Sigmoid colon (tissue), 4 donors: ENCODE results near the gene USH1C.

Source experiments
- CTCF ChIP-seq, 4 experiments: fragments of 450-650 bp in 3 of 4; fragments of 200-600 bp in 1 of 4; IDR thresholded peaks; one replicate each; pipeline ENCODE4 v1.5.1; 2016 to 2019; ENCODE audit warnings: antibody characterized with exemption in 4 of 4, mild to moderate bottlenecking in 3 of 4, moderate library complexity in 2 of 4
- POLR2A ChIP-seq, 2 donors: fragments of 450-650 bp; IDR thresholded peaks; one replicate each; pipeline ENCODE4 v1.6.1; 2016; ENCODE audit warnings: antibody characterized with exemption in 2 of 2, mild to moderate bottlenecking in 2 of 2, moderate library complexity in 2 of 2
- POLR2AphosphoS5 ChIP-seq, 4 donors: sonication (generic); formaldehyde crosslinking; IDR thresholded peaks; one replicate each; pipeline ENCODE4 v1.6.1; 2017; ENCODE audit warnings: antibody characterized with exemption in 4 of 4

GRCh38 chr11:17585911-17586695 lies 41.9 kb upstream of the USH1C start:
- TF ChIP-seq POLR2A (IDR thresholded peaks at IDR 0.05) (no peak), CTCF (IDR thresholded peaks at IDR 0.05) (no peak), POLR2AphosphoS5 (IDR thresholded peaks at IDR 0.05) (no peak)
